PFSK-1 (cell line): ENCODE results near the gene MTMR2.

Source experiments
- FOXP2 ChIP-seq: optimal IDR thresholded peaks from 2 replicates; pipeline ENCODE3; 2011; ENCODE audit warnings: borderline replicate concordance, control low read depth, inconsistent platforms; ENCODE audit not compliant: insufficient read depth; ENCODE audit errors: extremely low read length, extremely low read depth
- POLR2AphosphoS5 ChIP-seq: IDR thresholded peaks from 2 replicates; pipeline ENCODE4 v1.6.1; 2012; ENCODE audit warnings: low read depth, mild to moderate bottlenecking, control low read depth, low read length, moderate library complexity
- REST ChIP-seq, 2 experiments: IDR thresholded peaks; 2 replicates each; pipeline versions ENCODE4 v1.6.1 to v1.8.0; 2011 to 2012; ENCODE audit warnings: low read depth in 2 of 2, low read length in 2 of 2, control low read depth in 1 of 2, inconsistent platforms in 1 of 2, mild to moderate bottlenecking in 1 of 2, moderate library complexity in 1 of 2; ENCODE audit not compliant: insufficient read depth in 1 of 2
- SIN3A ChIP-seq: IDR thresholded peaks from 2 replicates; pipeline ENCODE4 v1.6.1; 2012; ENCODE audit warnings: mild to moderate bottlenecking, low read length, moderate library complexity, borderline replicate concordance; ENCODE audit not compliant: insufficient read depth

DNA sequence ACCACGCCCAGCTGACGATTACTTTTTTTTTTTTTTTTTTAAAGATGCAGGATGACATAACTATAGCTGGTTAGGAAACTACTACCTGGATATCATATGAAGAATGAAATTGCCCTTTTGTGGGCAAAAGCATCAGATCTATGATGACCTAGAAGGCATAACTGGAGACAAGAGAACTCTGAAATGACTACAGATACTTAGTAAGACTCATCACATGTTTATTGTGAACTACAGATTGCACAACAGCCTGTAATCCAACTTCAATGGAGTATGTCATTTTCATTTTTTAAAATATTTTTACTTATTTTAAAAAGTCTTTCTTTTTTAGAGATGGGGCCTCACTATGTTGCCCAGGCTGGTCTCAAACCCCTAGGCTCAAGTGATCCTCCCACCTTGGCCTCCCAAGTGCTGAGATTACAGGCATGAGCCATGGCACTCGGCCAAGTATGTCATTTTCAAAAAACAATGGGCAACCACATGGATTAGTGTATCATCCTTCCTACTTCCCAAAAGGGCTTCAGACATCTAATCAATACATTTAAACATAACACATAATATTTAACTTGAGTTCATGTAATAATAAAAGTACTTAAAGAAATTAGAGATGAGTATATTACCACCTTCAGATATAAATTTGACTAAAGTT lies 3.3 kb downstream of the MTMR2 start:
- TF ChIP-seq SIN3A = no peak
- no peak for TF ChIP-seq POLR2AphosphoS5
- no peak for TF ChIP-seq FOXP2
- TF ChIP-seq REST (IDR thresholded peaks at IDR 0.05; ENCODE audit: insufficient read depth in 1 of 2, low read depth in 2 of 2, low read length in 2 of 2) = no peak
